Keratinocyte (primary cell): ENCODE measurements around the gene TRA2A. TPM values are rescaled to one million over a fixed set of nuclear protein-coding genes. Genes with fewer than 3 reads are reported as not detected.

Experiments used
- DNase-seq: peaks from one replicate; pipeline ENCODE4 v3.0.0-alpha.2; 2011; ENCODE audit warnings: low read depth, missing footprints, low spot score
- FAIRE-seq: peaks from 2 replicates; lab custom pipeline; 2011; peaks lifted over from hg19 to GRCh38; lab: Jason Lieb, UNC
- H2AFZ ChIP-seq: 2 replicates; pipeline ENCODE4 v1.6.0; 2012; ENCODE audit warnings: low read length, control low read depth, inconsistent platforms; ENCODE audit not compliant: control insufficient read depth
- H3K27ac ChIP-seq: 2 replicates; pipeline ENCODE4 v1.5.1; 2011; ENCODE audit warnings: low read length; ENCODE audit not compliant: control insufficient read depth, insufficient read depth
- H3K27me3 ChIP-seq: 3 replicates; pipeline ENCODE4 v1.6.0; 2011; ENCODE audit warnings: low read length; ENCODE audit not compliant: control insufficient read depth, insufficient read depth; ENCODE audit errors: extremely low read depth
- H3K36me3 ChIP-seq, 2 experiments: 2 replicates in 1 of 2; 3 replicates in 1 of 2; pipeline ENCODE4 v1.5.1; 2011; ENCODE audit warnings: low read length in 2 of 2, mild to moderate bottlenecking in 1 of 2; ENCODE audit not compliant: control insufficient read depth in 2 of 2, insufficient read depth in 2 of 2; ENCODE audit errors: extremely low read depth in 1 of 2
- H3K4me1 ChIP-seq: 3 replicates; pipeline ENCODE4 v1.5.1; 2011; ENCODE audit warnings: low read length; ENCODE audit not compliant: control insufficient read depth, insufficient read depth; ENCODE audit errors: extremely low read depth
- H3K4me2 ChIP-seq: 3 replicates; pipeline ENCODE4 v1.6.0; 2011; ENCODE audit warnings: low read depth, low read length; ENCODE audit not compliant: control insufficient read depth, insufficient read depth; ENCODE audit errors: extremely low read depth
- H3K4me3 ChIP-seq, 3 experiments: fragments of 200-600 bp in 1 of 3; sonication (generic) in 1 of 3; 2 replicates in 2 of 3; 3 replicates in 1 of 3; pipeline ENCODE4 v1.5.1; 2011 to 2016; ENCODE audit warnings: low read length in 3 of 3, mild to moderate bottlenecking in 3 of 3, control low read depth in 2 of 3, inconsistent platforms in 1 of 3, low read depth in 1 of 3, mixed read lengths in 1 of 3, mixed run types in 1 of 3, moderate library complexity in 1 of 3; ENCODE audit not compliant: control insufficient read depth in 2 of 3, insufficient read depth in 2 of 3; ENCODE audit errors: extremely low read depth in 1 of 3
- H3K79me2 ChIP-seq: 2 replicates; pipeline ENCODE4 v1.6.0; 2012; ENCODE audit warnings: low read length; ENCODE audit not compliant: control insufficient read depth, insufficient read depth
- H3K9ac ChIP-seq: 3 replicates; pipeline ENCODE4 v1.6.0; 2011; ENCODE audit warnings: low read length; ENCODE audit not compliant: control insufficient read depth, insufficient read depth; ENCODE audit errors: extremely low read depth
- H3K9me1 ChIP-seq: 3 replicates; pipeline ENCODE4 v1.6.0; 2011; ENCODE audit warnings: low read length; ENCODE audit not compliant: control insufficient read depth, insufficient read depth; ENCODE audit errors: extremely low read depth
- H3K9me3 ChIP-seq: 2 replicates; pipeline ENCODE4 v1.5.1; 2012; ENCODE audit warnings: low read depth, low read length; ENCODE audit not compliant: control insufficient read depth
- H4K20me1 ChIP-seq: 3 replicates; pipeline ENCODE4 v1.6.0; 2011; ENCODE audit warnings: low read length; ENCODE audit not compliant: control insufficient read depth, insufficient read depth; ENCODE audit errors: extremely low read depth
- CTCF ChIP-seq, 3 experiments: IDR thresholded peaks in 1 of 3; conservative IDR thresholded peaks in 1 of 3; optimal IDR thresholded peaks in 1 of 3; 2 replicates in 2 of 3; 3 replicates in 1 of 3; pipeline versions ENCODE3 to v1.5.1; 2011; ENCODE audit warnings: low read length in 3 of 3, mild to moderate bottlenecking in 3 of 3, moderate library complexity in 2 of 3, control low read depth in 1 of 3, inconsistent platforms in 1 of 3; ENCODE audit not compliant: insufficient read depth in 2 of 3; ENCODE audit errors: extremely low read depth in 1 of 3
- EZH2 ChIP-seq: IDR thresholded peaks from one replicate; pipeline ENCODE4 v1.6.1; 2012; ENCODE audit warnings: inconsistent platforms, mild to moderate bottlenecking, low read length, moderate library complexity
- dilution Hi-C: fragments of 300-500 bp; cut with MboI; formaldehyde crosslinking; loops from one replicate; pipeline ENCODE4 v1.7.0; 2020; ENCODE audit warnings: low sequenced_read_pairs; ENCODE audit not compliant: extremely low pct_ligation_motif_present
- polyA minus RNA-seq, 3 experiments: library from RNA; depleted of rRNA, polyadenylated mRNA; stranded (reverse); fragments of >200 nt; gene quantifications; 1 replicate in 1 of 3; 2 replicates in 1 of 3; 3 replicates in 1 of 3; pipeline ENCODE4 v1.2.3, GENCODE V29; 2011
- polyA plus RNA-seq, 5 experiments: library from polyadenylated mRNA; depleted of rRNA in 3 of 5; stranded (reverse) in 3 of 5; stranded (forward) in 1 of 5; unstranded in 1 of 5; fragments of >200 nt; gene quantifications; 1 replicate in 1 of 5; 2 replicates in 3 of 5; 3 replicates in 1 of 5; pipeline versions ENCODE4 v1.2.1 to v1.2.3, GENCODE V29; 2011 to 2012; ENCODE audit warnings: missing spikeins in 2 of 5, low read depth in 1 of 5, low replicate concordance in 1 of 5

The TRA2A gene
- polyA plus RNA-seq, result 62.4 to 92.6 TPM (median 71.6 TPM) in 3 replicates
- polyA plus RNA-seq (2011; ENCODE audit: low read depth), result 113 TPM
- polyA plus RNA-seq (2011; cell fraction: cytosol; rRNA removed), result 34.8 and 69.6 TPM in 2 replicates
- 113 and 123 TPM in 2 replicates for polyA plus RNA-seq (2011; cell fraction: nucleus; rRNA removed)
- 35.5 and 49.7 TPM in 2 replicates for polyA plus RNA-seq (2012; ENCODE audit: low replicate concordance)
- polyA minus RNA-seq, result 42.3 to 64.0 TPM (median 46.6 TPM) in 3 replicates
- 49.3 TPM for polyA minus RNA-seq (2011; cell fraction: cytosol; rRNA and poly(A)+ RNA removed)
- polyA minus RNA-seq (2011; cell fraction: nucleus; rRNA and poly(A)+ RNA removed), result 31.1 and 54.8 TPM in 2 replicates

GRCh38 chr7:23531794-23532489 is at the start of gene TRA2A:
TSS of gene TRA2A (minus strand) at chr7:23531981. CDS start at chr7:23531824, 157 bp downstream.
- no peaks in the 10 kb centered on the region for H3K9me3 ChIP-seq
- peak within 1 kb of the TSS; percentile 67 to 95 (median 88) for H3K4me3 ChIP-seq
- peaks cover 16% of the 10 kb centered on the region for H4K20me1 ChIP-seq
- peaks cover 49% of the 10 kb centered on the region for H3K79me2 ChIP-seq
- FAIRE-seq (no peak), DNase-seq (no peak)
- no peaks in the 10 kb centered on the region for H3K27me3 ChIP-seq
- peak within 1 kb of the TSS; percentile 95 for H2AFZ ChIP-seq
- H3K4me2 ChIP-seq, result peak within 1 kb of the TSS; percentile 86
- H3K4me1 ChIP-seq, result peaks cover 8% of the 10 kb centered on the region
- dilution Hi-C loops, result no loop called here
- TF ChIP-seq EZH2 (no peak), CTCF (optimal IDR thresholded peaks at IDR 0.05 in 1 of 3, IDR thresholded peaks at IDR 0.05 in 1 of 3, conservative IDR thresholded peaks at IDR 0.05 in 1 of 3; ENCODE audit: extremely low read depth in 1 of 3, insufficient read depth in 2 of 3, low read length in 3 of 3) (no peak)
- peaks cover 0 to 6% of the 10 kb centered on the region in 2 experiments for H3K36me3 ChIP-seq
- peak within 1 kb of the TSS; percentile 97 for H3K9ac ChIP-seq
- H3K9me1 ChIP-seq, result no peaks in the 10 kb centered on the region
- H3K27ac ChIP-seq, result peak within 1 kb of the TSS; percentile 95

- H3K9me3 ChIP-seq, result no peaks in the 10 kb centered on the region
- no peak overlapping the region for H3K9ac ChIP-seq
- no peaks in the 10 kb centered on the region for H4K20me1 ChIP-seq
- no peak overlapping the region for H2AFZ ChIP-seq
- peak; percentile 97 for FAIRE-seq
- H3K27me3 ChIP-seq, result no peaks in the 10 kb centered on the region
- dilution Hi-C loops, result no loop called here
- no peak overlapping the region for H3K4me3 ChIP-seq
- no peak overlapping the region for H3K27ac ChIP-seq
- no peaks in the 10 kb centered on the region for H3K79me2 ChIP-seq
- no peak for TF ChIP-seq EZH2
- TF ChIP-seq CTCF (optimal IDR thresholded peaks at IDR 0.05 in 1 of 3, IDR thresholded peaks at IDR 0.05 in 1 of 3, conservative IDR thresholded peaks at IDR 0.05 in 1 of 3; ENCODE audit: extremely low read depth in 1 of 3, insufficient read depth in 2 of 3, low read length in 3 of 3), result peak; percentile 81 to 87 (median 83)
- H3K36me3 ChIP-seq, result no peaks in the 10 kb centered on the region
- H3K4me2 ChIP-seq, result no peak overlapping the region
- no peaks in the 10 kb centered on the region for H3K4me1 ChIP-seq
- H3K9me1 ChIP-seq, result no peaks in the 10 kb centered on the region
- peak; percentile 36 for DNase-seq
Observed at GRCh38 chr7:23570592-23571200, 38.9 kb upstream of the TRA2A start.
